Esophagus (tissue), 2 donors: ENCODE results near the gene PIGU. TPM values are rescaled to one million over a fixed set of nuclear protein-coding genes. Genes with fewer than 3 reads are reported as not detected.
A peak's percentile ranks its signal among the peaks of the same experiment; 100 is the strongest.

Experiments
- H3K27ac ChIP-seq, 2 donors: one replicate each; pipeline ENCODE4 v1.5.1; 2013; ENCODE audit warnings: low read depth in 2 of 2, mild to moderate bottlenecking in 2 of 2, inconsistent platforms in 1 of 2, low read length in 1 of 2, moderate library complexity in 1 of 2
- H3K27me3 ChIP-seq, 2 donors: one replicate each; pipeline ENCODE4 v1.6.1; 2013; ENCODE audit warnings: low read length in 2 of 2, control low read depth in 1 of 2, mild to moderate bottlenecking in 1 of 2; ENCODE audit not compliant: insufficient read depth in 2 of 2, control insufficient read depth in 1 of 2
- H3K36me3 ChIP-seq, 2 donors: one replicate each; pipeline ENCODE4 v1.6.1; 2013; ENCODE audit warnings: low read length in 1 of 2; ENCODE audit not compliant: control insufficient read depth in 2 of 2, insufficient read depth in 2 of 2
- H3K4me1 ChIP-seq, 2 donors: one replicate each; pipeline ENCODE4 v1.6.1; 2013; ENCODE audit warnings: low read length in 1 of 2; ENCODE audit not compliant: control insufficient read depth in 2 of 2, insufficient read depth in 2 of 2
- H3K4me3 ChIP-seq, 2 donors: one replicate each; pipeline ENCODE4 v1.5.1; 2013; ENCODE audit warnings: low read length in 2 of 2, mild to moderate bottlenecking in 2 of 2, low read depth in 1 of 2, moderate library complexity in 1 of 2
- H3K9me3 ChIP-seq, 2 donors: one replicate each; pipeline ENCODE4 v1.6.1; 2013; ENCODE audit warnings: mild to moderate bottlenecking in 2 of 2, low read depth in 1 of 2, low read length in 1 of 2, moderate library complexity in 1 of 2; ENCODE audit not compliant: control insufficient read depth in 2 of 2, insufficient read depth in 1 of 2
- WGBS, 2 donors: extraction: QIAGEN DNeasy Blood & Tissue Kit; methylation state at CpG; one replicate each; pipeline ENCODE4 v1.1.7; 2013; 5-methylcytosine and 5-hydroxymethylcytosine counted together
- polyA plus RNA-seq, 2 donors: library from polyadenylated mRNA; stranded (reverse); fragments of 200-250 nt; gene quantifications; one replicate each; pipeline ENCODE4 v1.2.3, GENCODE V29; 2013
- donor health status: healthy with polysubstance abuse.
- donor health status: Bipolar disorder and iron deficiency.

PIGU gene
- polyA plus RNA-seq, 2 donors, result 14.2 to 22.5 TPM

DNA sequence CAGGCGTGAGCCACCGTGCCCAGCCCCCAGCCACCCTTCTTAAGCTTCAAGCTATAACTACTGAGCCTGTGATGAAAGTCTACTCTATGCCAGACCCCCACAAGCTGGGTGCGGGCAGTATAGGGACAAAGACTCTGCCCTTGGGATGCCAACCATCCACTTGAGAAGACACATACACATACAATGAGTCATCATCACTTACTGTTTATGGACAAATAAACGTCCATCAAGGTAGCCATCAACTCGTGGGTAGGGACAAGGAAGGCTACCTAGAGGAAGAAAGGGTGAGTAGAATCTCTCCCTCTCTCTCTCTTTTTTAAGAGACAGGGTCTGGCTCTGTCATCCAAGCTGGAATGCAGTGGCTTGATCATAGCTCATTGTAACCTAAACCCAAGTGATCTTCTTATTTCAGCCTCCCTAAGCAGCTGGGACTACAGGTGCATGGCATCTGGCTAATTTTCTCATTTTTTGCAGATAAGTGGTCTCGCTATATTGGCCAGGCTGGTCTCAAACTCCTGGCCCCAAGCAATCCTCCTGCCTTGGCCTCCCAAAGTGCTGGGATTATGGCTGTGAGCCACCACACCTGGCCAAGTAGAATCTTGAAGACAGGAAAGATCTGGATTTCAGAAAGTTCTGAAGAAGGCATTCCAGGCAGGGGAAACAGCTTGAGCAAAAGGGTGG is 24.7 kb upstream of the PIGU start:
- Histone ChIP-seq H3K27ac (no peak overlapping the region), H3K9me3 (no peaks in the 10 kb centered on the region), H3K36me3 (no peaks in the 10 kb centered on the region), H3K27me3 (no peaks in the 10 kb centered on the region), H3K4me3 (no peak overlapping the region), H3K4me1 (peaks cover 0 to 2% of the 10 kb centered on the region in 2 donors)
- WGBS, 2 donors, result 80% methylated on average over 6 of the region's 6 CpGs

DNA sequence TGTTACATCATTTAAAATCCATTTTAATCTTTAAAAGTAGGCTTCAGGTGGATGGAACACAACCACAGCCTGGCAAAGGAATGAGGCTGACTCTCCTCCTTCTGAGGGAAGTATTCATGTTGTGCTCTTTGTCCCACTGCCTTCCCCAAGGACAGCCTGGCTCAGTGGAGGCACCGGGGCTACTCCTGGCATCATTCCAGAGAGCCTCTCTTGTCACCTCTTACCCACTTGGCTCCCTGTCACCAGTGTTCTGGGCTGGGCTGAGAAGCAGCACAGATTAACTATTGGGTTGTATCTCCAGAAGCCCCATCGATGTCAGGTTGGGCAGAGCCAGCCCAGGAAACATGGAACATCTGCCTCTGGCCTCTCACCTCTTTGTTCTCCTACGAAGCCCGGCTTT is 16.5 kb upstream of the PIGU start:
- WGBS, 2 donors, result 55 to 61% methylated on average over 4 of the region's 4 CpGs
- H3K27me3 ChIP-seq, result no peaks in the 10 kb centered on the region
- no peak overlapping the region for H3K27ac ChIP-seq
- no peaks in the 10 kb centered on the region for H3K9me3 ChIP-seq
- no peak overlapping the region for H3K4me3 ChIP-seq
- H3K4me1 ChIP-seq, result no peaks in the 10 kb centered on the region
- H3K36me3 ChIP-seq, result no peaks in the 10 kb centered on the region

DNA sequence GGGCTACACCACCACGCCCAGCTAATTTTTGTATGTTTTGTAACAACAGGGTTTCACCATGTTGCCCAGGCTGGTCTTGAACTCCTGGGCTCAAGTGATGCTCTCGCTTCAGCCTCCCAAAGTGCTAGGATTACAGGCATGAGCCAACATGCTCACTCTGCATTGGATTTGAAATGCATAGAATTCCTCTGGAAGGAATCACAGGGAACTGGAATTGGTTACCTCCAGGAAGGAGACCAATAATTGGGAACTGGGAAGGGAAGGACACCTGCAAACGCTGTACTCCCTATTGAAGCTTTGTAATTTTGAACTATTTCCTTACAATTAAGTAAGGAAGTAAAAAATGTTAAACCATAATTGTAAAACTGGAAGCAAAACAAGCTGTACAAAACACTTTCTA is 14.9 kb upstream of the PIGU start:
- WGBS, 2 donors, result 78% methylated on average over 3 of the region's 3 CpGs
- Histone ChIP-seq H3K36me3 (no peaks in the 10 kb centered on the region), H3K9me3 (no peaks in the 10 kb centered on the region), H3K27ac (no peak overlapping the region), H3K27me3 (no peaks in the 10 kb centered on the region), H3K4me1 (no peaks in the 10 kb centered on the region), H3K4me3 (no peak overlapping the region)

DNA sequence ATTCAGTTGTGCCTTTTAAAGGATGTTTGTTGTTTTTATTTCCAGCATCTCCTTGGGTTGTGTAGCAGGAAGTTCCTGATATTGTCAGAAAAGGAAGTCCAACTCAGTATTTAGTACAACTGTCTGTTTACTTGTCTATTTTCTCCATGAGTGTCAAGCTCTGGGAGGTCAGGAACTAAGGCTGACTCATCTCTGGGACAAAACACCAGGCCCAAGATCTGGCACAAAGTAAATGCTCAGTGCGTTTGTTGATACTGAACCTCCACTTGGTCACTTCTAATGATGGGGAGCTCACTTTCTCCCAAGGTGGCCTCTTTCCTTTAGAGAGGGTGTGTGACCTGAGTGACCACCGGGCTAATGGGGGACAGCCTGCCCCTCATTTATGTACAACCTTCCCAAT is 12.6 kb upstream of the PIGU start:
- 70% methylated on average over 2 of the region's 2 CpGs for WGBS, 2 donors
- Histone ChIP-seq H3K4me3 (no peak overlapping the region), H3K36me3 (no peaks in the 10 kb centered on the region), H3K27me3 (no peaks in the 10 kb centered on the region), H3K4me1 (no peaks in the 10 kb centered on the region), H3K27ac (peak overlapping the region in 1 of 2 donors; percentile 42), H3K9me3 (no peaks in the 10 kb centered on the region)

DNA sequence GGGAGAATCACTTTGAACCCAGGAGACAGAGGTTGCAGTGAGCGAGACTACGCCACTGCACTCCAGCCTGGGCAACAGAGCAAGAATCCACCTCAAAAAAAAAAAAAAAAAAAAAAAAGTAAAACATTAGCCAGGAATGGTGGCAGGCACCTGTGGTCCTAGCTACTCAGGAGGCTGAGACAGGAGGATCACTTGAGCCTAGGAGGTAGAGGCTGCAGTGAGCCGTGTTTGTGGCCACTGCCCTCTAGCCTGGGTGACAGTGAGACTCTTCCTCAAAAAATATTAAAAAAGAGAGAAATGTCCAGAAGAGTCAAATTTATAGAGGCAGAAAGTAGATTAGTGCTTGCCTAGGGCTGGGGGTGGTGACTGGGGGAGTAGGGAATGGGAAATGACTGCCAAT is 6.8 kb upstream of the PIGU start:
- Histone ChIP-seq H3K36me3 (no peaks in the 10 kb centered on the region), H3K9me3 (no peaks in the 10 kb centered on the region), H3K27me3 (no peaks in the 10 kb centered on the region), H3K4me1 (no peaks in the 10 kb centered on the region), H3K27ac (no peak overlapping the region), H3K4me3 (no peak overlapping the region)
- whole genome bisulfite sequencing, 2 donors, result 94 to 96% methylated on average over 3 of the region's 3 CpGs

DNA sequence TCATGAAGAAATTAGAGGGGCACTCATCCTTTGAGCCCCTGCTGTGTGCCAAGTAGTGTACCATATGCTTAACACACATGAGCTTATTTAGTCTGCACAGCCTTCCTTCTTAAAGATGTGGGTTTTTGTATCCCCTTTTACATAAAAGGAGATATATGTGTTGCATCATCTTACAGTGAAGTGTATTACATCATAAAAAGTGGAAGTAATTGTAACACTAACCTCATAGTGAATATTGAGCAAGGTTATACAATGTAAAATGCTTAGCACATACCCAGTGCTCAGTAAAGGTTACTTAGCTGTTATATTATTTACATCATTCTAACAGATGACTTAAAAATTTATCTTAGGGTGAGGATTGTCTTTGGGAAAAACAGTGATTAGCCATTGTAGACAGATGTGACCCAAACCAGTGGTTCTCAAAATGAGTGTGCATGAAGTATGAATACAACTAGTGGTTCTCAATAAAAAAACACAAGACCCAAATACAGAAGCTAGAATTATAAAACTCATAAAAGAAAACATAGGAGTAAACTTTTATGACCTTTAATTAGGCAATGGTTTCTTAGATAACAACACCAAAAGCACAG is 3.8 kb upstream of the PIGU start:
- no peak overlapping the region for H3K27ac ChIP-seq
- H3K4me3 ChIP-seq, result no peak overlapping the region
- no peaks in the 10 kb centered on the region for H3K36me3 ChIP-seq
- H3K27me3 ChIP-seq, result no peaks in the 10 kb centered on the region
- no peaks in the 10 kb centered on the region for H3K4me1 ChIP-seq
- H3K9me3 ChIP-seq, result no peaks in the 10 kb centered on the region

DNA sequence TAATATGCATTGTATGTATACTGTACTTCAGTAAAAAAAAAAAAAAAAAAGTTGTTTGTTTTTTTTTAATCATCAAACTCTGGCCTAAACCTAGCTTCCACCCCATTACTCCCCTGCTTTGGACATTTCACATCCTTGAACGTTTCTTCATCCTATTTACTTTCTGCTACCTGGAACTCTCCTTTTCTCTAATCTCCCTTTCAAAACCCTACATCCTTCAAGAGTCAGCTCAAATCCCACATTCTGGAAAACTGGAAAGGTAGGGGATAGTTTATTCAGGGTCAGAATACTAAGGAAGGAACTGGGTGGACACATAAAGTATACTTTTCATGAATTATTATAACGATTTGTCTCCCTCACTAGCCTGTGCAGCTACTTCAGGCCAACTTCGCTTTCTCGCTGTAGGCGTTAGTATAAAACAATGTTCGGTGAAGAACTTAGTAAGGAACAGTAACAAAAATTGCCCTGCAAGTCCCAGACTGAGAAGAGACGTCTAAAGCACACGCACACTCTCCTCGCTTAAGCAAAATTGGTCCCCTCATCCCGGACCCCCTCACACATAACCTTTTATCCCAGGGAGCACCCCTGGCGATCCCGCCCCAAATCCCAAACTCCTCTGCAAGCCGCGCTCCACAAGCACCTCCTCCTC is 775 bp downstream of the PIGU start:
- H3K9me3 ChIP-seq, result no peaks in the 10 kb centered on the region
- H3K36me3 ChIP-seq, result no peaks in the 10 kb centered on the region
- peak overlapping the region; percentile 66 to 87 for H3K4me3 ChIP-seq
- H3K27ac ChIP-seq, result peak overlapping the region; percentile 86 to 89
- 0 to 1% methylated on average over 14 of the region's 14 CpGs for WGBS, 2 donors
- no peaks in the 10 kb centered on the region for H3K4me1 ChIP-seq
- no peaks in the 10 kb centered on the region for H3K27me3 ChIP-seq

DNA sequence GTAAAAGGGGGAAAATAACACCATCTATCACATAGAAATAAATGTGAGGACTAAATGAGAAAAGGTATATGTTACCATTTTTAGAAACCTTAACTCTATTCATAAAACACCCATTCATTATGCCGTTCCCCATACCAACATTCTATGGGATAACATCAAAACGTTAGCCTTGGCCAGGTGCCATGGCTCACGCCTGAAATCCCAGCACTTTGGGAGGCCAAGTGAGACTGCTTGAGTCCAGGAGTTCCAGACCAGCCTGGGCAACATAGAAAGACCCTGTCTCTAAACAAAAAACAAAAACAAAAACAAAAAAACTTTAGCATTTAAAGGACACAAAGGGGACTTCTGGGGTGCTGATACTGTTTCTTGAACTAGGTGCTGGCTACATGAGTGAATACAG is 1.3 kb downstream of the PIGU start:
- H3K9me3 ChIP-seq, result no peaks in the 10 kb centered on the region
- no peak overlapping the region for H3K27ac ChIP-seq
- no peaks in the 10 kb centered on the region for H3K36me3 ChIP-seq
- H3K4me1 ChIP-seq, result no peaks in the 10 kb centered on the region
- 25% methylated on average over 3 of the region's 3 CpGs for WGBS, 2 donors
- no peaks in the 10 kb centered on the region for H3K27me3 ChIP-seq
- H3K4me3 ChIP-seq, result no peak overlapping the region

DNA sequence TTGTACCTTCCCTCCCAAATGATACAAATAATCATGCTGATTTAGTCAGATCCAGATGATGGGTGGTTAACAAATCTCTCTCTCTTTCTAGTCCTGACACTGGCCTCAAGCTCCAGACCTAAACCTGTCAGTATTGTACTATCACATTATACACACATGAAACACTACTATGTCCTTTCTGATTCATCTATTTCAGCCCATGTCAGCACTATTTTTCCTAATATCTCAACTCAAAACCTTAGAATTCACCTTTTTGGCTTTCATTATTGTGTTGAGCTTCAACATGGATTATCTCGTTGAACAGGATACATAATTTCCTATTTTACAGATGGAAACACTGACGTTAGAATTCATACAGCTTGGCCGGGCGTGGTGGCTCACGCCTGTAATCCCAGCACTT is 3.5 kb downstream of the PIGU start:
- no peaks in the 10 kb centered on the region for H3K36me3 ChIP-seq
- no peaks in the 10 kb centered on the region for H3K27me3 ChIP-seq
- H3K27ac ChIP-seq, result no peak overlapping the region
- no peaks in the 10 kb centered on the region for H3K4me1 ChIP-seq
- H3K4me3 ChIP-seq, result no peak overlapping the region
- no peaks in the 10 kb centered on the region for H3K9me3 ChIP-seq
- 88% methylated on average over 5 of the region's 5 CpGs for WGBS, 2 donors

DNA sequence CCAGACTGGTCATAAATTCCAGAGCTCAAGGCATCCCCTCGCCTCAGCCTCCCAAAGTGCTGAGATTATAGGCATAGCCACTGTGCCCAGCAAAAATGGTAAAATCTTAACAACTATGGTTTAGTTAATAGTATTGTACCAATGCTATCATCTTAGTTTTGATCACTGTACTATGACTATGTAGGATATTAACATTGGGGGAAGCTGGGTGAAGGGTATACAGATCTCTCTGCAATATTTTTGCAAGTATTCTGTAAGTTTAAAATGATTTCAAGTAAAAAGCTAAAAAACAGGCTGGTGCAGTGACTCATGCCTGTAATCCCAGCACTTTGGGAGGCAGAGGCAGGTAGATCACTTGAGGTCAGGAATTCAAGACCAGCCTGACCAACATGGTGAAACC is 7.8 kb downstream of the PIGU start:
- no peaks in the 10 kb centered on the region for H3K27me3 ChIP-seq
- H3K9me3 ChIP-seq, result no peaks in the 10 kb centered on the region
- H3K27ac ChIP-seq, result no peak overlapping the region
- no peaks in the 10 kb centered on the region for H3K4me1 ChIP-seq
- H3K36me3 ChIP-seq, result no peaks in the 10 kb centered on the region
- WGBS, 2 donors, result 100% methylated on average over 1 of the region's 1 CpG
- H3K4me3 ChIP-seq, result no peak overlapping the region
